Activated T-cell treated with anti-CD3 and anti-CD28 coated beads, Interleukin-2, amount 50 U/mL, for 72 hours (primary cell): ENCODE measurements around the gene ZFP1. TPM values are rescaled to one million over a fixed set of nuclear protein-coding genes. Genes with fewer than 3 reads are reported as not detected.
"Not testable (repeated sequence)": the region's sequence is repeated elsewhere in the genome, so short reads cannot be mapped to it uniquely, and the experiment has no call there.

Source experiments
- ATAC-seq, 2 donors: fragments of 150-1000 bp; cut with Tn5 transposase; replicated peaks in 1 of 2; 2 replicates each; pipeline ENCODE4 v1.10.0; 2021; ENCODE audit warnings: moderate library complexity in 2 of 2, mild to moderate bottlenecking in 1 of 2
- DNase-seq, 2 donors: peaks; one replicate each; pipeline ENCODE4 v3.0.0; 2021 to 2022; ENCODE audit warnings: mixed read lengths in 1 of 2
- H3K27ac Mint-ChIP-seq: one replicate; pipeline ENCODE4 v1.8.0; 2022; ENCODE audit warnings: mild to moderate bottlenecking, moderate library complexity, mixed read lengths
- H3K27me3 Mint-ChIP-seq: one replicate; pipeline ENCODE4 v1.8.0; 2022; ENCODE audit warnings: low read depth, mixed read lengths
- H3K36me3 Mint-ChIP-seq, 2 donors: one replicate each; pipeline ENCODE4 v1.8.0; 2022; ENCODE audit warnings: mixed read lengths in 2 of 2, mild to moderate bottlenecking in 1 of 2; ENCODE audit not compliant: insufficient read depth in 2 of 2
- H3K4me1 Mint-ChIP-seq: one replicate; pipeline ENCODE4 v1.8.0; 2022; ENCODE audit warnings: low read depth, mixed read lengths
- H3K4me3 Mint-ChIP-seq, 2 donors: one replicate each; pipeline ENCODE4 v1.8.0; 2022; ENCODE audit warnings: mild to moderate bottlenecking in 2 of 2, mixed read lengths in 2 of 2, moderate library complexity in 2 of 2
- H3K9me3 Mint-ChIP-seq, 2 donors: one replicate each; pipeline ENCODE4 v1.8.0; 2022; ENCODE audit warnings: mixed read lengths in 2 of 2
- total RNA-seq, 2 donors: library from RNA; stranded (reverse); gene quantifications; one replicate each; pipeline ENCODE4 v1.2.3, GENCODE V29; 2022

The ZFP1 gene
- total RNA-seq, 2 donors from 2014 or later, result 20.8 to 20.9 TPM

DNA sequence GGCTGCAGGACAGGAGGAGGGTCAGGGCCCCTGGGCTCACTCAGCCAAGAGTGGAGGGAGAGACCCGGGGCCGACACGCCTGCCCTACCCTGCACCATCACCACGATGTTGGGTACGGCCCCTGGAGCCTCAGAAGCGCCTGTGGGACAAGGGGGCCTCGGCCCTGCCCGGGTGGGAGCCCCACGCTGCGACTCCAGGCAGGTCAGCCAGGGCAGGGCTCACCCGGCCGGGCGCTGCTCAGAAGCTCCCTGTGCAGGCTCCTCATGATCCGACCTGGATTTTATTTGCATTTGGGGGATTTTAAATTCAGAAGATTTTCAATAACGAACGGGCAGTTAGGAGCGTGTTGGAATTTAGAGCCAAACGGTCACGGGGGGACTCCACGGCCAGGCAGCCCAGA, 56.6 kb downstream of the ZFP1 start:
- not testable (repeated sequence) for H3K27ac Mint-ChIP-seq

DNA sequence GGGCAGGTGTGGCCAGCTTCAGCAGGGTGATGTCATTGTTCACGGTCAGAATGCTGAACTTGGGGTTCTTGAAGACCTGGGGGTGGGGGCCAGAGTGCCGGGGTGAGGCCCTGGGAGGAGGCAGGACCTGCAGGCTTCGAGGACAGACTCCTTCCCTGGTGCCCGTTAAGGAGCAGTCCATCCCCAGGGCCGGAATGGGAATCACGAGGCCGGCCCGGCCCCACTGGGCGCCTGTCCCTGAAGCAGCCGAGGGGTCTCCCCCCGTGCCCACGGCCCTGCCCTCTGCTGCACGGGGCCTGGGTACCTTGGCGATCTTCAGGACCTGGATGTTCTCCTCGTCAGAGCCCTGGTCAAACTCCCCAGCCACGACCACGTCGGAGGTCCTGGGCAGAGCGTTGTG, 57.1 kb downstream of the ZFP1 start:
- not testable (repeated sequence) for H3K9me3 Mint-ChIP-seq, H3K27ac Mint-ChIP-seq, ATAC-seq, H3K36me3 Mint-ChIP-seq, H3K27me3 Mint-ChIP-seq, H3K4me3 Mint-ChIP-seq, DNase-seq
- peaks cover 11% of the 10 kb centered on the region for H3K4me1 Mint-ChIP-seq

More for the DNA sequence above, 56.6 kb downstream of the ZFP1 start:
- not testable (repeated sequence) for DNase-seq, ATAC-seq, H3K9me3 Mint-ChIP-seq, H3K4me3 Mint-ChIP-seq, H3K36me3 Mint-ChIP-seq
- peaks cover 13% of the 10 kb centered on the region for H3K4me1 Mint-ChIP-seq
- peaks cover 14% of the 10 kb centered on the region for H3K27me3 Mint-ChIP-seq

DNA sequence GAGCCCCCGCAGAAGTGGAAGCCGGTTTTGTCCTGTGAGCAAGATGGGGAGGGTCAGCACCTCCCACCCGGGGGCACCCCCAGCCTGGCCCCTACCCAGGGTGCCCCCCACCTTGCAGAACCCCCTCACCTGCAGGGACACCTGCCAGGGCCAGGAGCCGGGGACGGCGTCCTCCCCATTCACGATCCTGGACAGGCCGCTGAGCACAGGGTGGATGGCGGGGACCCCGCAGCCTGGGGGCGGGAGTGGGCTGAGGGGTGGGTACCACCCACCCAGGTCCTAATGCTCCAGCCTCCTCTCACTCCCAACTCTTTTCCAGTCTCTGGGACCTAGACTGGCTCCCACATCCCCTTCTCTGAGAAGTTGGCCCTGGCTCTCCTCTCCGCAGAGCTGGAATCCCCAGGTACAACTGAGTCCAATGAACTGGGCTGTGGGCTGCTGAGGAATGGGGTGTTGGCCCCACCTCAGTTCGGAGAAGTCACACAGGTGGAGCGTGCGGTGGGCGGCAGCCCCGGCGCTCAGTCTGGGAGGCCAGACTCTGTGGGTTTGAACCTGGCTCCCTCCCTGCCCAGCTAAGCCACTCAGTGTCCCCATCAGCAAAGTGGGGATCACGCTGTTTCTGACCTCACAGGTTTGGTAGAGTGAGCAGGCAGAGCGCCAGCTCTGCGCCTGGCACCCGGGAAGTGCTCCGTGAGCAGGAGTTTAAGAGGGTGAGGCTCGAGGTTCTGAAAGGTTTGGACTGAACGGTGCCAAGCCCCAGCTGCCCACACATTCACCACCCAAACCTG, 57.8 kb downstream of the ZFP1 start:
- H3K27me3 Mint-ChIP-seq, H3K36me3 Mint-ChIP-seq, H3K27ac Mint-ChIP-seq, H3K9me3 Mint-ChIP-seq, H3K4me1 Mint-ChIP-seq, ATAC-seq, H3K4me3 Mint-ChIP-seq, DNase-seq: not testable (repeated sequence)

DNA sequence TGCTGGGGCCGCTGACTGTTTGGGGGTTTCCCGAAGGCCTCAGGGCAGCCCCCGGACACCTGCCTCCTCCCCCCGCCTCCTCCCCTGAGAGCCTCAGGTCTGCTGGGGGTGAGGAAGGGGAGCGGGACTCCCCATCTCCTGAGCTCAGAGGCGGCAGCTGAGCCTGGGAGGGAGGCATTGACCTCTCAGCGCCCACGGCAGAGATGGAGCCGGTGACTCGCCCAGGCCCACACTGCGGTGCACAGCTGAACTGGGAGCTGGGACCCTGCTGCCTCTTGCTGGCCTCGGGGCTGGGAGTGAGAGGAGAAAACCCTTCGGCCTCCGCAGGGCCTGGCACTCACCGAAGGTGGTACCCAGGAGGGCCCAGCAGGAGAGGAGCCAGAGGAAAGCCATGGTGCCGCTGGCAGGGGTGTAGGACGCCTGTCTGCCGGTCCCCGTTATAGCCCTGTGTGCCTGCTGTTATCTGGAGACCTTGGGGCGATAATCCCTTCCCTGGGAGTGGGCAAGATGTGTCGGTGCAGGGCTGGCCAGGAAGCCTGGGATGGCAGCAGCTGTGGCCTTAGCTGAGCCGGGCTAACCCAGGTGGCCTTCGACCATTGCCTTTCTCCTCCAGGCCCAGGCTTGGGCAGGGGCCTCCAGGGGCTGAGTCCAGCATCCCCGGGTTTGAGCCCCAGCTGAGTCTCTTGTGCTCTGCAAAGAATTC, 58.6 kb downstream of the ZFP1 start, which contains the start of gene CTRB2:
Gene CTRB2 (minus strand): TSS at position 413 of the 703 bp plus-strand sequence. CDS start 20 bp downstream, at position 393.
- DNase-seq (no peak), ATAC-seq (no peak)
- Mint-ChIP-seq H3K36me3 (no peaks in the 10 kb centered on the region), H3K4me1 (no peaks in the 10 kb centered on the region), H3K27ac (no peak within 1 kb of the TSS), H3K4me3 (no peak within 1 kb of the TSS), H3K9me3 (no peaks in the 10 kb centered on the region), H3K27me3 (no peaks in the 10 kb centered on the region)

DNA sequence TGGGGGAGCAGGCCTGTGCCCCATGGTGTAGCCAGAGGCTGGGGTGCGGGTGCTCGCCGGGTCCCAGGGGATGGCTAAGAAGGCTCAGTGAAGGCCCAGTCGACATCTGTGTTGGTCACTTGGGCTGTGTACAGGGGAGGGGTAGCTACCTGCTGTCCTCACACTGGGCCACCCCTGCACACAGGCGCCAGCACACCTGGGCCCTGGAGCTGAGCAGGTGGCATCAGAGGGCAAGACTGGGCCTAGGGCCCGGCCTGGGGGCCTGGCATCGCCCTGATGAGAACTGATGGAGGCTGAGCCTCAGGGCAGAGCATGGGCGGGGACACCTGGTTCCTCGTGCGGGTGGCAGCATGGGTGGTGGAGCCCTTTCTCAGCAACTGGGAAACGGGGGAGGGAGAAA, 59.5 kb downstream of the ZFP1 start:
- no peaks in the 10 kb centered on the region for H3K27me3 Mint-ChIP-seq

DNA sequence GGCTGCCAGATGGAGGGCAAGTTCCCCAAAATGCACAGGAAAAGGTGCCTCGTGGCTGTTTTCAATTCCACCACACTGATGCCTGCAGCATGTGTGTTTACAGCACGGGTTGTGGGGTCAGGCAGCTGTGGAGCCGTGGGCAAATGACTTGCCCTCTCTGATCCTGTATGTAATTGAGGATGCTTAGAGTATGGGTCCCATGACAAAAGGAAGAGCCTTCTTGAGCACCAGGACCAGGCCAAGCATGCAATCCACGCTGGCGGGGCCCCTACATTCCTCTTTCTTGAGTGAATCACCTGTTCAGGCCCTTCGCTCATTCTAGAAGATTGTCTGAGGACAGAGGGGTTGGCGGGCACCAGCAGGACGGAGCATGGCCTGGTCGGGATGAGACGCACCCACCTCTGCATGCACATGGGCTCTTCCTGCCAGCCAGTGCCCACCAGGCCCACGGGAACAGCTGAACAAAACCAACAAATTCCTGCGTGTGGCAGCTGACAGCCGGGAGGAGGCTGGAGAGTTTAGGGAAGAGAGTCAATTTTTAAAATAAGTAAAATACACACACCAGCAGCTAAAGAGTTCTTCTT, 60.0 kb downstream of the ZFP1 start:
- H3K4me1 Mint-ChIP-seq, result no peaks in the 10 kb centered on the region
- DNase-seq, result no peak
- no peak overlapping the region for H3K27ac Mint-ChIP-seq
- no peak for ATAC-seq
- no peaks in the 10 kb centered on the region for H3K27me3 Mint-ChIP-seq
- no peaks in the 10 kb centered on the region for H3K36me3 Mint-ChIP-seq
- H3K4me3 Mint-ChIP-seq, result no peak overlapping the region
- H3K9me3 Mint-ChIP-seq, result no peaks in the 10 kb centered on the region

More for the DNA sequence above, 59.5 kb downstream of the ZFP1 start:
- Mint-ChIP-seq H3K36me3 (no peaks in the 10 kb centered on the region), H3K9me3 (no peaks in the 10 kb centered on the region), H3K27ac (no peak overlapping the region), H3K4me3 (no peak overlapping the region), H3K4me1 (no peaks in the 10 kb centered on the region)
- DNase-seq (no peak), ATAC-seq (no peak)

DNA sequence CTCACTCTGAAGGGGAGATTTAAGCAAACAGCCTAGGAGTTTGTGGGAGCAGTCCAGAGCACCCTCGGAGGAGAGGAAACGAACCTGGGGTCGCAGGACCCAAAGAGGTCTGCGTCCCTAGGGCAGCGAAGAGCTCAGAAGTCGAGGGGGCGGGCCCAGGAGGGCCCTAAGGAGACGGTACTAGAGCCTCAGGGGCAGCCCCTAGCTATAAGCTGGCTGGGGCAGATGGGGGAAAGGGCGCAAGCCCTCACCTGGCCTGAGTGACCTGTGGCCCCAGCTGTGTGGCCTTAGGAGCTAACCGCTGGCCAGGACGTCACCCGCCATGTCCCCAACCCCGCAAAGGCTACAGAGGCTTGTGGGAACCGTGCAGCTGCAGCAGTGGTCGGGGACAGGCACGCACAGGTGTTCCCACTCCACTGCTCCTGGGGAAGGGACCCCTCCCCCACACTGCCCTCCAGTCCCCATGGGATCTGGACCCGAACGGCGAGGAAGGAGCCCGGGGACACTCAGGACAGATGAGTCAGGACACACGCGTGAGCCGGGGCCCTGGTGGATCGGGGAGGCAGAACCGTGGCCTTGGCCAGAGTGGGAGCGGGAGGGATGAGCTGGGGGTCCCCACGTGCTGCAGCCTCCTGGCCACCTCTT, 60.7 kb downstream of the ZFP1 start:
- DNase-seq (no peak), ATAC-seq (no peak)
- no peaks in the 10 kb centered on the region for H3K4me1 Mint-ChIP-seq
- H3K9me3 Mint-ChIP-seq, result no peaks in the 10 kb centered on the region
- no peak overlapping the region for H3K4me3 Mint-ChIP-seq
- no peaks in the 10 kb centered on the region for H3K36me3 Mint-ChIP-seq
- H3K27ac Mint-ChIP-seq, result no peak overlapping the region
- H3K27me3 Mint-ChIP-seq, result no peaks in the 10 kb centered on the region

DNA sequence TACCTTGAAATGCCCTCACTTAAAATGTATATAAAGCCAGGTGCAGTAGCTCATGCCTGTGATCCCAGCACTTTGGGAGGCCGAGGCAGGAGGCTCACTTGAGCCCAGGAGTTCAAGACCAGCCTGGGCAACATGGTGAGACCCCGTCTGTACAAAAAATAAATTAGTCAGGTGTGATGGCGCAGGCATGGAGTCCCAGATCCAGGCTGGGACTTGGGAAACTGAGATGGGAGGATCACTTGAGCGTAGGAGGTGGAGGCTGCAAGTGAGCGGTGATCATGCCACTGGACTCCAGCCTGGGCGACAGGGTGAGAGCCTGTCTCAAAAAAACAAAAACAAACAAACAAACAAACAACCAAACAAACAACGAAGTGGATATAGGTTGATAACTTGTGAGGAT, 61.2 kb downstream of the ZFP1 start:
- H3K9me3 Mint-ChIP-seq, H3K27ac Mint-ChIP-seq, DNase-seq, H3K27me3 Mint-ChIP-seq, H3K4me3 Mint-ChIP-seq, H3K36me3 Mint-ChIP-seq, ATAC-seq, H3K4me1 Mint-ChIP-seq: not testable (repeated sequence)

DNA sequence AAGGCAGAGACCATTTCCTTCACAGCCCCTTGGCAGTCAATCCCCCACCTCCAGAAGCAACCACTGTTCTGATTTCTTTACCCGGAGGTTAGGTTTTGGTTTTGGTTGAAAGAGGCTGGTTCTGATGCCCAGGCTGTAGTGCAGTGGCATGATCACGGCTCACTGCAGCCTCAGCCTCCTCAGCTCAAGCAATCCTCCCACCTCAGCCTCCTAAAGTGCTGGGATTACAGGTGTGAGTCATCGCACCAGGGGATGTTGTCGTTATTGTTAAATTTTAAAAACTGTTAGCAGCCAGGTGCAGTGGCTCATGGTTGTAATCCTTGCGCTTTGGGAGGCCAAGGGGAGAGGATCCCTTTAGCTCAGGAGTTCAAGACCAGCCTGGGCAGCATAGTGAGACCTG, 61.6 kb downstream of the ZFP1 start:
- H3K27ac Mint-ChIP-seq, result no peak overlapping the region
- H3K9me3 Mint-ChIP-seq, result no peaks in the 10 kb centered on the region
- H3K36me3 Mint-ChIP-seq, result no peaks in the 10 kb centered on the region
- DNase-seq (no peak), ATAC-seq (no peak)
- no peaks in the 10 kb centered on the region for H3K4me1 Mint-ChIP-seq
- no peaks in the 10 kb centered on the region for H3K27me3 Mint-ChIP-seq
- no peak overlapping the region for H3K4me3 Mint-ChIP-seq

DNA sequence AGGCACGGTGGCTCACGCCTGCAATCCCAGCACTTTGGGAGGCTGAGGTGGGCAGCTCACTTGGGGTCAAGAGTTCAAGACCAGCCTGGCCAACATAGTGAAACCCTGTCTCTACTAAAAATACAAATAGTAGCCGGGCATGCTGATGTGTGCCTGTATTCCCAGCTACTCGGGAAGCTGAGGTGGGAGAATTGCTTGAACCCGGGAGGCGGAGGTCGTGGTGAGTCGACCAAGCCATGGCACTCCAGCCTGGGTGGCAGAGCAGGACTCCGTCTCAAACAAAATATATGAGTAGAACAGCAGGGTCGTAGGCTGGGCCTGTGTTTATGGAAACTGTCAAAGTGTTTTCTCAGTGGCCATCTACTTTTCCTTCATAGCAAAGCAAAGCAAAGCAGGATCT, 63.0 kb downstream of the ZFP1 start:
- H3K36me3 Mint-ChIP-seq, H3K4me3 Mint-ChIP-seq, DNase-seq, H3K27ac Mint-ChIP-seq, H3K4me1 Mint-ChIP-seq, H3K27me3 Mint-ChIP-seq, ATAC-seq, H3K9me3 Mint-ChIP-seq: not testable (repeated sequence)

DNA sequence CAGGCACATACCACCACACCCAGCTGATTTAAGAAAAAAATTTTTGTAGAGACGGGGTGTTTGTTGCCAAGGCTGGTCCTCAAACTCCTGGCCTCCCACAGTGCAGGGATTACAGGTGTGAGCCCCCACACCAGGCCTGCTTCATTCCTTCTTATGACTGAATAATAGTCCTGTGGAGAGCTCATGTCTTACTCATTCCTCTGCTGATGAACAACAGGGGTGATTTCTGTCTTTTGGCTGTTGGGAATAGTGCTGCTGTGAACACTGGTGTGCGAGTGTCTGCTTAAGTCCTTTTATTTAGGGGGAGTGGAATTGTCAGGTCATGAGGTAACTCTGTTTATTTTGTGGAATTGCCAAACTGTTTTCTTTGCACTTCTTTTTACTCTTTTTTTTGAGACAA, 67.8 kb downstream of the ZFP1 start:
- H3K9me3 Mint-ChIP-seq, result no peaks in the 10 kb centered on the region
- ATAC-seq, result no peak
- H3K36me3 Mint-ChIP-seq, result no peaks in the 10 kb centered on the region
- DNase-seq, result no peak
- H3K27me3 Mint-ChIP-seq, result no peaks in the 10 kb centered on the region
- H3K27ac Mint-ChIP-seq, result no peak overlapping the region
- peaks cover 23% of the 10 kb centered on the region for H3K4me1 Mint-ChIP-seq
- no peak overlapping the region for H3K4me3 Mint-ChIP-seq

DNA sequence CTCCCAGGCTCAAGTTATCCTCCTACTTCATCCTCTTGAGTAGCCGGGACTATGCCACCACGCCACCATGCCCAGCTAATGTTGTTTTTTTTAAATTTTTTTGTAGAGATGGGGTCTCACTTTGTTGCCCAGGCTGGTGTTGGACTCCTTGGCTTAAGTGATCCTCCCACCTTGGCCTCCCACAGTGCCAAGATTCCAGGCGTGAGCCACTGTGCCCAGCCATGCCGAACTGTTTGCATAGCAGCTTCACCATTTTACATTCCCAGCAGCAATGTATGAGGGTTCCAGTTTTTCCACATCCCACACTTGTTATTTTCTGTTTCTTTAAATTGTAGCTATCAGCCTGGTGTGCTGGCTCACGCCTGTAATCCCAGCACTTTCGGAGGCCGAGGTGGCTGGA, 68.3 kb downstream of the ZFP1 start:
- no peak for DNase-seq
- ATAC-seq, result no peak
- Mint-ChIP-seq H3K27ac (no peak overlapping the region), H3K27me3 (no peaks in the 10 kb centered on the region), H3K36me3 (no peaks in the 10 kb centered on the region), H3K4me1 (peaks cover 23% of the 10 kb centered on the region), H3K9me3 (no peaks in the 10 kb centered on the region), H3K4me3 (no peak overlapping the region)

DNA sequence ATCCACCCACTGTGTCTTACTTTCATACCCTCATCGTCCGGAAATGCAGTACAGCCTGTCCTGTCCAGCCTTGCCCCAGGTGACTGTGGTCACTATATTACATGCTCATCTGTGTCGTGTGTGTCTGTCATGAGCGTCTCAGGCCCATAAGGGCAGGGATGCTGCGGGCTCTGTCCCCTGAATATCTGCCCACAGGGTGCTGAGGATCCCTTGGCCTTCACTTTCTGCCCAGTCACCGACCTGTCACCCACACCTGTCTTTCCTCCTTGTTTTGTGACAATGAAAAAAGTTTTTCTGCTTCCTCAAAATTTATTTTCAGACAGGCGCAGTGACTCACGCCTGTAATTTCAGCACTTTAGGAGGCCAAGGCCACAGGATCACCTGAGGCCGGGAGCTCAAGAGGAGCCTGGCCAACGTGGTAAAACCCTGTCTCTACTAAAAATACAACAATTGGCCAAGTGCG, 69.1 kb downstream of the ZFP1 start:
- Mint-ChIP-seq H3K27ac (no peak overlapping the region), H3K27me3 (no peaks in the 10 kb centered on the region), H3K36me3 (no peaks in the 10 kb centered on the region), H3K4me1 (peaks cover 23% of the 10 kb centered on the region), H3K9me3 (no peaks in the 10 kb centered on the region), H3K4me3 (no peak overlapping the region)
- DNase-seq, result no peak
- no peak for ATAC-seq
